Measurements from ENCODE around the gene CD101.

CD101 gene

GRCh38 chr1:117003223-117003875, 1.8 kb downstream of the CD101 start:
- no peak for DNase-seq (ENCODE audit: insufficient read length, low spot score)
- TF ChIP-seq CTCF (IDR thresholded peaks at IDR 0.05; ENCODE audit: insufficient read depth, missing control alignments): no peak
- no peak for FAIRE-seq

GRCh38 chr1:117007719-117008013, 6.1 kb downstream of the CD101 start:
- DNase-seq (ENCODE audit: insufficient read length, low spot score): no peak
- no peak for TF ChIP-seq CTCF (IDR thresholded peaks at IDR 0.05; ENCODE audit: insufficient read depth, missing control alignments)
- FAIRE-seq: no peak

- FAIRE-seq (no peak), DNase-seq (ENCODE audit: insufficient read length, low spot score) (no peak)
- no peak for TF ChIP-seq CTCF (IDR thresholded peaks at IDR 0.05; ENCODE audit: insufficient read depth, missing control alignments)
Observed at GRCh38 chr1:117008656-117009055, 7.1 kb downstream of the CD101 start.

GRCh38 chr1:117009132-117009531, 7.6 kb downstream of the CD101 start:
- no peak for DNase-seq (ENCODE audit: insufficient read length, low spot score)

GRCh38 chr1:117010310-117010969, 8.9 kb downstream of the CD101 start:
- DNase-seq (ENCODE audit: insufficient read length, low spot score): no peak
- FAIRE-seq: no peak
- TF ChIP-seq CTCF (IDR thresholded peaks at IDR 0.05; ENCODE audit: insufficient read depth, missing control alignments): no peak

More at GRCh38 chr1:117009132-117009531, 7.6 kb downstream of the CD101 start:
- no peak for FAIRE-seq
- TF ChIP-seq CTCF (IDR thresholded peaks at IDR 0.05; ENCODE audit: insufficient read depth, missing control alignments): no peak

- no peak for TF ChIP-seq CTCF (IDR thresholded peaks at IDR 0.05; ENCODE audit: insufficient read depth, missing control alignments)
- DNase-seq (ENCODE audit: insufficient read length, low spot score) (no peak), FAIRE-seq (no peak)
Observed at GRCh38 chr1:117011334-117011733, 9.8 kb downstream of the CD101 start.

- DNase-seq (ENCODE audit: insufficient read length, low spot score): no peak
- TF ChIP-seq CTCF (IDR thresholded peaks at IDR 0.05; ENCODE audit: insufficient read depth, missing control alignments): no peak
- no peak for FAIRE-seq
Observed at GRCh38 chr1:117013309-117013858, 11.8 kb downstream of the CD101 start.

Measured in D721Med (cell line).